Ishikawa (cell line): ENCODE results near the gene ERCC6L.

Source experiments
- CEBPB ChIP-seq: IDR thresholded peaks from 2 replicates; pipeline ENCODE4 v1.6.1; 2012
- CREB1 ChIP-seq: IDR thresholded peaks from 2 replicates; pipeline ENCODE4 v1.6.1; 2012; ENCODE audit warnings: low read depth
- FOXM1 ChIP-seq: IDR thresholded peaks from 2 replicates; pipeline ENCODE4 v1.6.1; 2012; ENCODE audit warnings: low read depth, borderline replicate concordance
- NFIC ChIP-seq: IDR thresholded peaks from 2 replicates; pipeline ENCODE4 v1.6.1; 2012
- RAD21 ChIP-seq: IDR thresholded peaks from 2 replicates; pipeline ENCODE4 v1.6.1; 2012; ENCODE audit warnings: low read depth
- TAF1 ChIP-seq: IDR thresholded peaks from 2 replicates; pipeline ENCODE4 v1.6.1; 2012; ENCODE audit warnings: low read depth, mild to moderate bottlenecking
- TCF12 ChIP-seq: IDR thresholded peaks from 2 replicates; pipeline ENCODE4 v1.6.1; 2012; ENCODE audit warnings: low read depth
- TEAD4 ChIP-seq: IDR thresholded peaks from 2 replicates; pipeline ENCODE4 v1.6.1; 2012
- YY1 ChIP-seq: IDR thresholded peaks from 2 replicates; pipeline ENCODE4 v1.6.1; 2012; ENCODE audit warnings: low read depth
- ZBTB7A ChIP-seq: IDR thresholded peaks from 2 replicates; pipeline ENCODE4 v1.6.1; 2012; ENCODE audit warnings: low read depth
- TF ChIP-seq, protein P1 (sequence below): IDR thresholded peaks from 2 replicates; pipeline ENCODE4 v1.6.1; 2012
- TF ChIP-seq, protein P2 (sequence below): IDR thresholded peaks from 2 replicates; pipeline ENCODE4 v1.6.1; 2012; ENCODE audit warnings: low read depth, mild to moderate bottlenecking
- TF ChIP-seq, protein P3 (sequence below): IDR thresholded peaks from 2 replicates; pipeline ENCODE4 v1.6.1; 2012

Gene ERCC6L

DNA sequence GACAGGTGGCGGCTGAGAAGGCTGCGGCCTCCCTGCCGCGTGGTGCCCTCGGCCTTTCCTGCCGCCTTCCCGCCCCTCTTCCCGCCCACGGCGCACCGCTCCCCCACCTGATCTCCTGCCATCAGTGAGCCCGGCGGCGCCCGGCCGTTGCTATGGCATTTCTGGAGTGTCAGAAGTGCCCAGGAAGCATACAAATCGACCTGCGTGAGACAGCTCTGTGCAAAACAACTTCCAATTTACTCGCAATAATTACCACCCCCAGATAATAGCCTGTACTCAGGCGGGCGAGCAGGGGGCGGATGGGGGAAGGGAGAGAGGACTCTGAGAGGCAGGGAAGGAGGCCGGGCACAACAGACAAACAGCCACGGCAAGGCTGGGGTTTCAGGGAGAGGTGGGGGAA is 16.6 kb upstream of the ERCC6L start:
- TF ChIP-seq, protein P1, sequence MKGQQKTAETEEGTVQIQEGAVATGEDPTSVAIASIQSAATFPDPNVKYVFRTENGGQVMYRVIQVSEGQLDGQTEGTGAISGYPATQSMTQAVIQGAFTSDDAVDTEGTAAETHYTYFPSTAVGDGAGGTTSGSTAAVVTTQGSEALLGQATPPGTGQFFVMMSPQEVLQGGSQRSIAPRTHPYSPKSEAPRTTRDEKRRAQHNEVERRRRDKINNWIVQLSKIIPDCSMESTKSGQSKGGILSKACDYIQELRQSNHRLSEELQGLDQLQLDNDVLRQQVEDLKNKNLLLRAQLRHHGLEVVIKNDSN: no peak
- no peak for TF ChIP-seq RAD21
- no peak for TF ChIP-seq TCF12
- TF ChIP-seq TAF1: no peak
- TF ChIP-seq ZBTB7A: no peak
- TF ChIP-seq YY1: no peak
- TF ChIP-seq CEBPB: no peak
- TF ChIP-seq NFIC: no peak
- TF ChIP-seq FOXM1: no peak
- TF ChIP-seq, protein P2, sequence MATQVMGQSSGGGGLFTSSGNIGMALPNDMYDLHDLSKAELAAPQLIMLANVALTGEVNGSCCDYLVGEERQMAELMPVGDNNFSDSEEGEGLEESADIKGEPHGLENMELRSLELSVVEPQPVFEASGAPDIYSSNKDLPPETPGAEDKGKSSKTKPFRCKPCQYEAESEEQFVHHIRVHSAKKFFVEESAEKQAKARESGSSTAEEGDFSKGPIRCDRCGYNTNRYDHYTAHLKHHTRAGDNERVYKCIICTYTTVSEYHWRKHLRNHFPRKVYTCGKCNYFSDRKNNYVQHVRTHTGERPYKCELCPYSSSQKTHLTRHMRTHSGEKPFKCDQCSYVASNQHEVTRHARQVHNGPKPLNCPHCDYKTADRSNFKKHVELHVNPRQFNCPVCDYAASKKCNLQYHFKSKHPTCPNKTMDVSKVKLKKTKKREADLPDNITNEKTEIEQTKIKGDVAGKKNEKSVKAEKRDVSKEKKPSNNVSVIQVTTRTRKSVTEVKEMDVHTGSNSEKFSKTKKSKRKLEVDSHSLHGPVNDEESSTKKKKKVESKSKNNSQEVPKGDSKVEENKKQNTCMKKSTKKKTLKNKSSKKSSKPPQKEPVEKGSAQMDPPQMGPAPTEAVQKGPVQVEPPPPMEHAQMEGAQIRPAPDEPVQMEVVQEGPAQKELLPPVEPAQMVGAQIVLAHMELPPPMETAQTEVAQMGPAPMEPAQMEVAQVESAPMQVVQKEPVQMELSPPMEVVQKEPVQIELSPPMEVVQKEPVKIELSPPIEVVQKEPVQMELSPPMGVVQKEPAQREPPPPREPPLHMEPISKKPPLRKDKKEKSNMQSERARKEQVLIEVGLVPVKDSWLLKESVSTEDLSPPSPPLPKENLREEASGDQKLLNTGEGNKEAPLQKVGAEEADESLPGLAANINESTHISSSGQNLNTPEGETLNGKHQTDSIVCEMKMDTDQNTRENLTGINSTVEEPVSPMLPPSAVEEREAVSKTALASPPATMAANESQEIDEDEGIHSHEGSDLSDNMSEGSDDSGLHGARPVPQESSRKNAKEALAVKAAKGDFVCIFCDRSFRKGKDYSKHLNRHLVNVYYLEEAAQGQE: no peak
- TF ChIP-seq, protein P3, sequence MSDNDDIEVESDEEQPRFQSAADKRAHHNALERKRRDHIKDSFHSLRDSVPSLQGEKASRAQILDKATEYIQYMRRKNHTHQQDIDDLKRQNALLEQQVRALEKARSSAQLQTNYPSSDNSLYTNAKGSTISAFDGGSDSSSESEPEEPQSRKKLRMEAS: no peak

DNA sequence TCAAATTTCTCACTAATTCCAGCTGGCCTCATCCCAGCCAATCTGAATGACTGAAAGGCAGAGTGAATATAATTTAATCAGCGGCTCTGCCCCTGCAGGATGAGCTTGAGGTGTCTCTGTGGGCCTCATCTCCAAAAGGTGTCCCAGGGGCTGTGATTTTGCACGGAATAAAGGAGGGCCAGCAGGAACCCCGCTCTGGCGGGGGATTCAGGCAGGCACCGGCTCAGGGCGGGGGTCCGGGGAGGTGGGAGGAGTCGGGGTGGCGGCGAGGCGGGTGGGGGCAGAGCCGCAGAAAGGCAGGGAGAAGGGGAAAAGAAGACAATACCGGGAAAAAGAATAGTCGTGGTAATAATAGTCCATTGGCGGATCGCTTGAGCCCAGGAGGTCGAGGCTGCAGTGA is 16.0 kb upstream of the ERCC6L start:
- TF ChIP-seq YY1 (no peak), CREB1 (no peak), TEAD4 (no peak)

DNA sequence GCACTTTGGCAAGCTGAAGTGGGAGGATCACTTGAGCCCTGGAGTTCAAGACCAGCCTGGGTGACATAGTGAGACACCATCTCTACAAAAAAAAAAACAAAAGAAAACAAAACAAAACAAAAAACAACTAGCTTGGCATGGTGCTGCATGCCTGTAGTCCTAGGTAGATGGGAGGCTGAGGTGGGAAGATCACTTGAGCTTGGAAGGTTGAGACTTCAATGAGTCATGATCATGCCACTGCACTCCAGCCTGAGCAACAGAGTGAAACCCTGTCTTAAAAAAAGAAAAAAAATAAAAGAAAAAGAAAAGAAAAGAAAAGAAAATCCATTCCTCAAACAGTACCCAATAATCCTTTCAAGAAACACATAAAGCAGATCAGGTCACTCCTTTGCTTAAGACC is 14.9 kb upstream of the ERCC6L start:
- no peak for TF ChIP-seq ZBTB7A
- no peak for TF ChIP-seq TEAD4
- TF ChIP-seq NFIC: no peak
- no peak for TF ChIP-seq TAF1

DNA sequence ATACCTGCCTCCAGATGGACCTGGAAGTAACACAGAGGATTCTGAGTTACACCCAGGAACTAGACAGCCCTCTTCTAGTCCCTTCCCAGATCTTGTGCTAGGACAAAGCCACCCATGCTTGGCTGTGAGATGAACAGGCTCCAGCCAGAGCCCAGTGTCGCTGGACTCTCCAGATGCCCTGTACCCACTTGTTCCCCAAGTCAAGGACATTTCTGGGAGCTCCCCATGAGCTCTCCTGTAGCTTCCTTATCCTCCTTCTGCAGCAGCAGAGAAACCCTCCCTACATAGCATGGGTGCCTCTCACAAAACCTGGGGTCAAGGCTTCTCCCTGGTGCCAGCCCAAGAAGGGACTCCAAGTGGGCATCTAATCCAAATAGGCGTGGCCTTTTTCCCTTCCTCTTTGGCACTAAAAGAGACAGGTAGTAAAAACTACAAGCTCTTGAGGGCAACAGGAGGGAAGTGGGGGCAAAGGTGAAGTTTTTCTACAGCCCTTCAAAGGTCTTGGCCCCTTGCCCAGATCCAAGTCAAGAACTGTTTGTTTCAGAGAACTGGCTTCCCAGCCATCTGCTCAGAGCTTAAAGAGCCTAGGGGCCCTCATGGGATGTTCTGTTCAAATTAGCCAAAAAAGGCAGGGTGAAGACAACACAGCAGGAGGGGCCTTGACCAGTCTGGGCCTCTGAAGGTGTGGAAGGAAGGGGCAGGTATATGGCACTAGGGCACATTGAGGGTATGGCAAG is 8.5 kb upstream of the ERCC6L start:
- TF ChIP-seq RAD21 (no peak), FOXM1 (no peak), TAF1 (no peak), CEBPB (no peak)
- TF ChIP-seq, protein P3: no peak
- TF ChIP-seq, protein P2: no peak

DNA sequence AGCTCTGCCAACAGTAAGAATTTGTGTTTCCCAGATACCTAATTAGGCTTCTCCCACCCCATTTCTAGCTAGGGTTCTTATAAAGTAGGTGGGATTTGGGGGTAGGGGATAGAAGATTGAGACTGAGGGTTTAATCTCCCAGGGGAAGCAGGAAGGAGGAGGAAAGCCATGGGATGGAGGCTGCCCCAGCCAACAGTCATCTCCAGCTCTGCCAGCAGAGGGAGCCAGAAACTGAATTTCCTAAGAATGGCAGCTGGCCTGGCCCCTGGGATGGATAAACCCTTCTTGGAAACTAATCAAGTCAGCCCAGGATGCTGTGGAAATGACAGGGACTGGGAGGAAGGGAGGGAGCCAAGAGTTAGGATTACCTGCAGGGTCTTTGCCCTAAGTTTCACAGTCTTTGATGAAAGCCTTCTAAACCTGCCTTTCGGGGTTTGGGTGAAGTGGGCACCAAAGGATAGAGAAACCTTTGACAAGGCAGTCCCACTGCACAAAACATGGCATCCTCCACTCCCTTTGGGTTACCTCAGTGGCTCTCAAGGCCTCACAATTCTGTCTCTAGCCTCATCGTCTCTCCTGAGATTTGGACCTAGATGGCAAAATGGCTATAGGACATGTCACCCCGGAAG is 6.7 kb upstream of the ERCC6L start:
- TF ChIP-seq, protein P2: no peak
- peak; percentile 70 for TF ChIP-seq RAD21

DNA sequence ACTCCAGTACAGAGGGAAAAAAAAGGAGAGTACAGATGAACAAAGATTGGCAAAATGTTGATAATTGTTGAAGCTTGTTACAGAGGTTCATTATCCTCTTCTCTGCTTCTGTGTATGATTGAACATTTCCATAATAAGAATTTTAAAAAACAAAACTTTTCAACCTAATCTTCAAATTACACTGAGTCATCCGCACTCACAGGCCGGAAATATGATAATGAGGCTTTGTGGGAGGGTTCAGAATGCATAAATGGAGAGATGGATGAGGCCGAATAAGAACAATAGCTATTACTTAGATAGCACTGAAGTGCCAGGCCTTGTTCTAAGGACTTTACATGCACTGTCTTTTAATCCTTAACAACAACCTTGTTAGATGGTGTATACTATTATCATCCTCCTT is 4.6 kb upstream of the ERCC6L start:
- TF ChIP-seq, protein P1: no peak
- TF ChIP-seq FOXM1 (no peak), TEAD4 (no peak), TCF12 (no peak), ZBTB7A (no peak)
- TF ChIP-seq, protein P3: no peak
